Psoas muscle (tissue), 8 donors: Measurements from ENCODE around the gene ISOC2. TPM values are rescaled to one million over a fixed set of nuclear protein-coding genes. Genes with fewer than 3 reads are reported as not detected.

ENCODE experiments used
- ATAC-seq, 4 donors: fragments of 200-7000 bp; cut with Tn5 transposase; one replicate each; pipeline ENCODE4 v1.9.1; 2020; ENCODE audit warnings: moderate library complexity in 3 of 4, mild to moderate bottlenecking in 2 of 4
- DNase-seq, 2 donors: peaks; one replicate each; pipeline ENCODE4 v3.0.0-alpha.2; 2020
- H3K27ac ChIP-seq: fragments of 200-600 bp; one replicate; pipeline ENCODE4 v1.8.0; 2022
- H3K27me3 ChIP-seq, 3 donors: fragments of 200-600 bp in 1 of 3; one replicate each; pipeline versions ENCODE4 v1.6.1 to v1.8.0; 2013 to 2022; ENCODE audit warnings: low read length in 2 of 3, mild to moderate bottlenecking in 2 of 3, moderate library complexity in 1 of 3; ENCODE audit not compliant: insufficient read depth in 3 of 3
- H3K36me3 ChIP-seq, 2 donors: fragments of 200-600 bp in 1 of 2; one replicate each; pipeline versions ENCODE4 v1.6.1 to v1.8.0; 2013 to 2022; ENCODE audit warnings: low read depth in 1 of 2, mild to moderate bottlenecking in 1 of 2, moderate library complexity in 1 of 2; ENCODE audit not compliant: insufficient read depth in 1 of 2
- H3K4me1 ChIP-seq: fragments of 200-600 bp; one replicate; pipeline ENCODE4 v1.8.0; 2022
- H3K4me3 ChIP-seq: fragments of 200-600 bp; one replicate; pipeline ENCODE4 v1.8.0; 2022; ENCODE audit warnings: mild to moderate bottlenecking
- H3K9me3 ChIP-seq: fragments of 200-600 bp; one replicate; pipeline ENCODE4 v1.8.0; 2022
- CTCF ChIP-seq: fragments of 200-600 bp; IDR thresholded peaks from one replicate; pipeline ENCODE4 v1.8.0; 2022; ENCODE audit warnings: antibody characterized with exemption
- WGBS, 3 donors: extraction: QIAGEN DNeasy Blood & Tissue Kit; methylation state at CpG; one replicate each; pipeline versions ENCODE4 v1.1.6 to v1.1.7; 2013; 5-methylcytosine and 5-hydroxymethylcytosine counted together
- intact Hi-C, 2 donors: fragments of 100-400 bp; cut with DNase I; formaldehyde crosslinking; loops; one replicate each; pipeline versions ENCODE4 v1.11.0 to v1.14.2; 2022
- polyA plus RNA-seq, 3 donors: library from polyadenylated mRNA; stranded (reverse); fragments of 200-250 nt; gene quantifications; one replicate each; pipeline ENCODE4 v1.2.3, GENCODE V29; 2013
- total RNA-seq, 4 donors: library from RNA; stranded (reverse); fragmentation: NEBNext Ultra II Directional in 2 of 4; extraction: Animal tissue kit (Norgen Biotek cat#: 25700) in 2 of 4; gene quantifications; one replicate each; pipeline versions ENCODE4 v1.2.1 to v1.2.4, GENCODE V29; 2021 to 2023
- donor health status: healthy with polysubstance abuse.
- donor health status: DM: no; HTN: no; CAD: no; lungs with moderate emphysema.
- donor health status: Bipolar disorder and iron deficiency.
- donor health status: healthy.
- donor health status: DM: yes; HTN: yes; CAD: no.
- donor health status: DM: no; HTN: no; CAD: no.
- donor health status: DM: no; HTN: no; CAD: no.
- donor health status: DM: yes; HTN: yes; CAD: no.

The ISOC2 gene
- total and polyA plus RNA-seq, 7 donors, result 32.0 to 177 (median 78.0) TPM

DNA sequence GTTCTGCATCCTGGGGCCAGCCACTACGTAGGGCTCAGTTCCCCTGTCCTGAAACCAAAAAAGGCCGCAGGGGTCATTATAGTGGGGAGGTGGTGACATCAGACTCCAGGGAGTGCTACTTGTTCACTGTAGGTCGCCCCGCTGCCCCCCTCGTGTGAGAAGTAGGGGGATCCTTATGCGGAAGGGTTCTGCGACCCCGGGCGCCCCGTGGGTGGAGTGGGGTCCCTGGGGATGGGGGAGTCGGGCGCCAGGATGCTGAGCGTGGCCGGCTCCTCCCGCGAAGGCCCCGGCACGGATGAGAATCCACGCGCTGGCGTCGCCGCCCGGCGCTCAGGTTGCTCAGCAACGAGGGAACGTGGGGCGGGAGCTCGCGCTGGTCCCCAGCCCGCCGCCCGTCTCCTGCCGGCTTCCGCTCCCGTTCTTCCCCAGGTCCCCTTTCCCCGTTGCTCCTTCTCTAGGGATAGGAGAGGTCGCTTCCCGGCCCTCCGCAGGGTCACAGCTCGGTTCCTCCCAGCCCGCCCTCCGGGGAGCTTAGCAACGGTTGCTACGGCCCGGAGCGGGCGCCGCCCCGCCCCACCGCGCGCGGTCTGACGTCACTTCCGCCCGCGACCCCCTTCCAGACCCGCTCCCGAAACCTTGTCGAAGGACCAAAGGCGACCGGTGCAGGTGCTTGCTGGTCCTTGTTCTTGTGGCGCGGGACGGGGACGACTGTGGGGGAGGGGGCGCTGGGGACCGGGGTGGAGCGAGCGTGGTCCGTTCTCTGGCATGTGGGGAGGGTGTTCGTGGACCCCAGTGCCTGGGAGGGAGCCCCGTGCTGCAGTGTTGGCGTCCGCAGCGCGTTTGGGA is 23.4 kb upstream of the ISOC2 start, which contains the start of gene NAT14:
Gene NAT14, plus strand, starts transcription at position 596 of the 846 bp plus-strand sequence. CDS start 521 bp downstream, outside the sequence.
- no peaks in the 10 kb centered on the region for H3K9me3 ChIP-seq
- peak; percentile 45 to 69 (median 53) for ATAC-seq
- intact Hi-C loops, result no loop called here
- H3K4me1 ChIP-seq, result peaks cover 9% of the 10 kb centered on the region
- 1 to 2% (median 2%) methylated on average over 55 to 78 of the region's 78 CpGs for WGBS, 3 donors
- H3K4me3 ChIP-seq, result peak within 1 kb of the TSS; percentile 69
- no peak for TF ChIP-seq CTCF
- H3K27ac ChIP-seq, result peak within 1 kb of the TSS; percentile 73
- DNase-seq, result peak; percentile 64 to 78
- peaks cover 0 to 18% of the 10 kb centered on the region in 2 donors for H3K36me3 ChIP-seq
- H3K27me3 ChIP-seq, result peaks cover 0 to 9% (median 5%) of the 10 kb centered on the region in 3 donors

DNA sequence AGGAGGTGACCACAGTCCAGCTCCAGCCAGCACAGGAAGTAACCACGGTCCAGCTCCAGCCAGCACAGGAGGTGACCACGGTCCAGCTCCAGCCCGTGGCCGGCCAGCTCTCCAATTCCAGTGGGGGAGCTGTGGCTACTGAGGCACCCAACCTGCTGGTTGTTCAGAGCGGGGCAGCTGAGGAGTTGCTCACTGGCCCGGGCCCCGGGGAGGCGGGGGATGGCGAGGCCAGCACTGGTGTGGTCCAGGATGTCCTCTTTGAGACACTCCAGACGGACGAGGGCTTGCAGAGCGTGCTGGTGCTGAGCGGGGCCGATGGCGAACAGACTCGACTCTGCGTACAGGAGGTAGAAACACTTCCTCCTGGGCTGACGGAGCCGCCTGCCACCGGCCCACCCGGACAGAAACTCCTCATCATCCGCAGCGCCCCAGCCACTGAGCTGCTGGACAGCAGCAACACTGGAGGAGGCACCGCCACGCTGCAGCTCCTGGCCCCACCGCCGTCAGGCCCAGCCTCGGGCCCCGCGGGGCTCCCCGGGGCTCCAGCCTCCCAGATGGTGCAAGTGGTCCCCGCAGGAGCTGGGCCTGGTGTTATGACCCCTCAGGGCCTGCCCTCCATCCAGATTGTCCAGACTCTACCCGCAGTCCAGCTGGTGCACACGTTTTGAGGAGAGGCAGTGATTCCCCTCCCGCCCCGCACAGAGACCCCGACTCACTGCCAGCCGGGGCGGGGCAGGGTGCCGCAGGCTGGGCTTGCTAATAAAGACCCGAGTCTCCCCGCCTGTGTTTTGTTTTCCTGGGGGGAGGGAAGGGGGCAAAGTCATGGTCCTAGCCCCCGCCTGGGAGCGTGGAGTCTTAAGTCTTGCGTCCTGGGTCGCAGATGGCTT is 22.5 kb upstream of the ISOC2 start:
- Histone ChIP-seq H3K4me1 (peaks cover 9% of the 10 kb centered on the region), H3K27me3 (peaks cover 0 to 6% (median under 1%) of the 10 kb centered on the region in 3 donors), H3K4me3 (peak overlapping the region; percentile 69), H3K27ac (no peak overlapping the region), H3K9me3 (no peaks in the 10 kb centered on the region), H3K36me3 (peaks cover 0 to 18% of the 10 kb centered on the region in 2 donors)
- ATAC-seq, result no peak
- DNase-seq, result no peak
- intact Hi-C loops, result no loop called here
- TF ChIP-seq CTCF, result no peak
- 67 to 78% (median 74%) methylated on average over 35 to 46 of the region's 46 CpGs for WGBS, 3 donors

- Histone ChIP-seq H3K9me3 (no peaks in the 10 kb centered on the region), H3K27me3 (peaks cover 0 to 6% (median 0%) of the 10 kb centered on the region in 3 donors), H3K36me3 (peaks cover 0 to 18% of the 10 kb centered on the region in 2 donors), H3K4me3 (no peak overlapping the region), H3K4me1 (peaks cover 12% of the 10 kb centered on the region), H3K27ac (no peak overlapping the region)
- no peak for TF ChIP-seq CTCF
- intact Hi-C loops, result no loop called here
- ATAC-seq (no peak), DNase-seq (peak in 1 of 2 donors; percentile 53)
- 92 to 95% (median 93%) methylated on average over 39 to 47 of the region's 47 CpGs for WGBS, 3 donors
These were observed 21.7 kb upstream of the ISOC2 start for GRCh38 chr19:55482967-55483705.

DNA sequence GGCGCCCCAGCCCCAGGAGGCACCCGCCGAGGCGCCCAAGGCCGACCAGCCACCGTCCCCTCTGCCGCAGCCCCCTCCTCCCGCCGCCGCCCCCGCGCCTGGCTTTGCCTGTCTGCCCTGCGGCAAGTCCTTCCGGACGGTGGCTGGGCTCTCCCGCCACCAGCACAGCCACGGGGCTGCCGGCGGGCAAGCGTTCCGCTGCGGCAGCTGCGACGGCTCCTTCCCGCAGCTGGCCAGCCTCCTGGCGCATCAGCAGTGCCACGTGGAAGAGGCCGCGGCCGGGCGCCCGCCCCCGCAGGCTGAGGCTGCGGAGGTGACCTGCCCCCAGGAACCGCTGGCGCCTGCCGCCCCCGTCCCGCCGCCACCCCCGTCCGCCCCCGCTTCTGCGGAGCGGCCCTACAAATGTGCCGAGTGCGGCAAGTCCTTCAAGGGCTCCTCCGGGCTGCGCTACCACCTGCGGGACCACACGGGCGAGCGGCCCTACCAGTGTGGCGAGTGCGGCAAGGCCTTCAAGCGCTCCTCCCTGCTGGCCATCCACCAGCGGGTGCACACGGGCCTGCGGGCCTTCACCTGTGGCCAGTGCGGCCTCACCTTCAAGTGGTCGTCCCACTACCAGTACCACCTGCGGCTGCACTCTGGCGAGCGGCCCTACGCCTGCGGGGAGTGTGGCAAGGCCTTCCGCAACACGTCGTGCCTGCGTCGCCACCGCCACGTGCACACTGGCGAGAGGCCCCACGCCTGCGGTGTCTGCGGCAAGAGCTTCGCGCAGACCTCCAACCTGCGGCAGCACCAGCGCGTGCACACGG is 20.9 kb upstream of the ISOC2 start:
- intact Hi-C loops, result no loop called here
- DNase-seq, result no peak
- 87 to 91% (median 88%) methylated on average over 68 to 83 of the region's 83 CpGs for WGBS, 3 donors
- H3K4me1 ChIP-seq, result peaks cover 20% of the 10 kb centered on the region
- H3K4me3 ChIP-seq, result no peak overlapping the region
- H3K36me3 ChIP-seq, result peaks cover 0 to 18% of the 10 kb centered on the region in 2 donors
- H3K27ac ChIP-seq, result no peak overlapping the region
- H3K9me3 ChIP-seq, result no peaks in the 10 kb centered on the region
- no peak for TF ChIP-seq CTCF
- H3K27me3 ChIP-seq, result peaks cover 0 to 6% (median 0%) of the 10 kb centered on the region in 3 donors
- no peak for ATAC-seq
